Measurements from ENCODE around the gene TLE3. TPM values are rescaled to one million over a fixed set of nuclear protein-coding genes. Genes with fewer than 3 reads are reported as not detected.

The TLE3 gene
- total and polyA plus RNA-seq, 7 donors: 16.8 to 82.0 (median 49.5) TPM

- H3K4me3 ChIP-seq: peak overlapping the region in 2 of 4 donors; percentile 92 to 96
- intact Hi-C loops (cut with DNase I): loop anchor here (2.0 to 10.0 kb wide), 2 partner anchors 25 to 519 kb away; no protein-coding TSS in a partner anchor
These were observed 4.0 kb downstream of the TLE3 start for GRCh38 chr15:70093481-70094319.

GRCh38 chr15:70093070-70093469, 4.6 kb downstream of the TLE3 start:
- Histone ChIP-seq H3K27me3 (no peaks in the 10 kb centered on the region), H3K4me3 (peak overlapping the region in 2 of 4 donors; percentile 5 to 12), H3K4me1 (peaks cover 2 to 80% (median 75%) of the 10 kb centered on the region in 4 donors), H3K27ac (peak overlapping the region; percentile 23 to 99 (median 99)), H3K9me3 (no peaks in the 10 kb centered on the region), H3K36me3 (peaks cover 0 to 7% (median 0%) of the 10 kb centered on the region in 4 donors)
- DNase-seq: no peak
- intact Hi-C loops (cut with DNase I): loop anchor here (2.0 to 10.0 kb wide), 2 partner anchors 24 to 518 kb away; no protein-coding TSS in a partner anchor
- 8 to 51% methylated on average over 3 of the region's 3 CpGs for WGBS, 2 donors
- TF ChIP-seq, protein P1, sequence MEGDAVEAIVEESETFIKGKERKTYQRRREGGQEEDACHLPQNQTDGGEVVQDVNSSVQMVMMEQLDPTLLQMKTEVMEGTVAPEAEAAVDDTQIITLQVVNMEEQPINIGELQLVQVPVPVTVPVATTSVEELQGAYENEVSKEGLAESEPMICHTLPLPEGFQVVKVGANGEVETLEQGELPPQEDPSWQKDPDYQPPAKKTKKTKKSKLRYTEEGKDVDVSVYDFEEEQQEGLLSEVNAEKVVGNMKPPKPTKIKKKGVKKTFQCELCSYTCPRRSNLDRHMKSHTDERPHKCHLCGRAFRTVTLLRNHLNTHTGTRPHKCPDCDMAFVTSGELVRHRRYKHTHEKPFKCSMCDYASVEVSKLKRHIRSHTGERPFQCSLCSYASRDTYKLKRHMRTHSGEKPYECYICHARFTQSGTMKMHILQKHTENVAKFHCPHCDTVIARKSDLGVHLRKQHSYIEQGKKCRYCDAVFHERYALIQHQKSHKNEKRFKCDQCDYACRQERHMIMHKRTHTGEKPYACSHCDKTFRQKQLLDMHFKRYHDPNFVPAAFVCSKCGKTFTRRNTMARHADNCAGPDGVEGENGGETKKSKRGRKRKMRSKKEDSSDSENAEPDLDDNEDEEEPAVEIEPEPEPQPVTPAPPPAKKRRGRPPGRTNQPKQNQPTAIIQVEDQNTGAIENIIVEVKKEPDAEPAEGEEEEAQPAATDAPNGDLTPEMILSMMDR (IDR thresholded peaks at IDR 0.05): no peak

More at GRCh38 chr15:70093481-70094319, 4.0 kb downstream of the TLE3 start:
- Histone ChIP-seq H3K9me3 (no peaks in the 10 kb centered on the region), H3K27ac (peak overlapping the region; percentile 23 to 99 (median 99)), H3K4me1 (peaks cover 2 to 80% (median 75%) of the 10 kb centered on the region in 4 donors), H3K27me3 (no peaks in the 10 kb centered on the region), H3K36me3 (peaks cover 0 to 7% (median 0%) of the 10 kb centered on the region in 4 donors)
- TF ChIP-seq, protein P1 (IDR thresholded peaks at IDR 0.05): no peak
- WGBS, 2 donors: 13 to 43% methylated on average over 11 of the region's 11 CpGs
- DNase-seq: no peak

- Histone ChIP-seq H3K36me3 (peaks cover 0 to 7% (median 2%) of the 10 kb centered on the region in 4 donors), H3K27me3 (no peaks in the 10 kb centered on the region), H3K4me3 (peak overlapping the region in 2 of 4 donors; percentile 5 to 12), H3K4me1 (peaks cover 2 to 84% (median 79%) of the 10 kb centered on the region in 4 donors), H3K9me3 (no peaks in the 10 kb centered on the region), H3K27ac (peak overlapping the region in 3 of 4 donors; percentile 99)
- TF ChIP-seq POLR2A (IDR thresholded peaks at IDR 0.05): no peak
- DNase-seq: no peak
- WGBS, 2 donors: 13 to 60% methylated on average over 6 of the region's 6 CpGs
- intact Hi-C loops (cut with DNase I): loop anchor here (2.0 to 10.0 kb wide), 2 partner anchors 24 to 518 kb away; no protein-coding TSS in a partner anchor
These were observed 5.2 kb downstream of the TLE3 start for GRCh38 chr15:70092464-70093027.

DNA sequence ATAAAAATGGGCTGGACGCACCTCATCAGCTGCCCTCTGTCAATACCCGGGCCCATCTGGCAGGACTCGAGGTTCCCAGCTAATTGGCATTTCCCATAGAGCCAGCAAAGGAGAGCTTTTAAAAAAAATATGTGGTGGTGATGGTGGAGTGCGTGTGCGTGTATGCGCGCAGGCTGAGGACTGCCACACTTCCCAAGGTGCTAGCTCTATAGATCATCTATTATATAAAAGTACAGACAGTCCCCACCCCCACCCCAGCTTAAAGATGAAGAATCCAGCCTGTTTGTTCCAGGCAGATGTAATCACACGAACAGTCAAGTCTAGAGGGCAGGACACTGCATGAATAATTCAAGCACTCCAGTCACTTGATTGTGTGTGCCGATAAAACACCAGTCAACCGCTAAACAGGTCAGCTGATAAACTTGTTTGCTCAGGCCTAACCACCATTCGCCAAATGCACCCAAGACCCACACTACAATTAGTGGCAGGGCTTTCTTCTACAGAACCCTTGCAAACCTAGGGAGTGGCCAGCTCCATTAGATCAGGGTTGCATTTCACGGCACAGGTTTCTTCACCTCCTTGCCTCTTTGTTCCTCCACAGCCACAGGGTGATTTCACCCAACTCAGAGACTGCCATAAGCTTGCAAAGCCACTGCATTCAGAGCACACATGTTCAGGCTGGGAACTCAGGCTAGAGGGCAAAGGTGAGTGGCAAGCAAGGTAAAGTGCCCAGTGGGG, 5.8 kb downstream of the TLE3 start:
- peaks cover 2 to 90% (median 85%) of the 10 kb centered on the region in 4 donors for H3K4me1 ChIP-seq

More for the DNA sequence above, 5.8 kb downstream of the TLE3 start:
- peak overlapping the region in 2 of 4 donors; percentile 5 to 12 for H3K4me3 ChIP-seq
- peak overlapping the region in 3 of 4 donors; percentile 99 for H3K27ac ChIP-seq
- DNase-seq: no peak
- WGBS, 2 donors: 19 to 64% methylated on average over 12 of the region's 12 CpGs
- H3K36me3 ChIP-seq: peaks cover 0 to 10% (median 3%) of the 10 kb centered on the region in 4 donors
- intact Hi-C loops (cut with DNase I): loop anchor here (2.0 to 10.0 kb wide), 2 partner anchors 23 to 517 kb away; no protein-coding TSS in a partner anchor
- TF ChIP-seq POLR2A (IDR thresholded peaks at IDR 0.05): no peak
- no peak for TF ChIP-seq POLR2AphosphoS5 (IDR thresholded peaks at IDR 0.05)
- TF ChIP-seq EP300 (IDR thresholded peaks at IDR 0.05): no peak
- TF ChIP-seq, protein P1 (IDR thresholded peaks at IDR 0.05): no peak
- H3K27me3 ChIP-seq: no peaks in the 10 kb centered on the region
- no peaks in the 10 kb centered on the region for H3K9me3 ChIP-seq
